Adrenal gland (tissue), 12 donors: Measurements from ENCODE around the gene UBE2J2. TPM values are rescaled to one million over a fixed set of nuclear protein-coding genes. Genes with fewer than 3 reads are reported as not detected.

ENCODE experiments used
- DNase-seq, 7 donors: peaks; one replicate each; pipeline ENCODE4 v3.0.0-alpha.2; 2019 to 2020
- H3K27ac ChIP-seq, 5 donors: fragments of 200-600 bp; sonication (generic) in 4 of 5; 1 replicate in 3 of 5; 2 replicates in 2 of 5; pipeline versions ENCODE4 v1.5.1 to v1.8.0; 2016 to 2020; ENCODE audit warnings: mild to moderate bottlenecking in 1 of 5
- H3K27me3 ChIP-seq: fragments of 200-600 bp; 2 replicates; pipeline ENCODE4 v1.8.0; 2021
- H3K36me3 ChIP-seq, 2 donors: fragments of 200-600 bp; replicated peaks in 1 of 2; 1 replicate in 1 of 2; 2 replicates in 1 of 2; pipeline versions ENCODE4 v1.5.1 to v1.8.0; 2018 to 2022
- H3K4me1 ChIP-seq, 2 donors: fragments of 200-600 bp; replicated peaks in 1 of 2; 1 replicate in 1 of 2; 2 replicates in 1 of 2; pipeline versions ENCODE4 v1.5.1 to v1.8.0; 2018 to 2021
- H3K4me3 ChIP-seq, 4 donors: fragments of 200-600 bp; sonication (generic) in 3 of 4; one replicate each; pipeline ENCODE4 v1.5.1; 2016 to 2018
- H3K9me3 ChIP-seq, 3 donors: fragments of 200-600 bp; sonication (generic) in 1 of 3; replicated peaks in 1 of 3; 1 replicate in 2 of 3; 2 replicates in 1 of 3; pipeline versions ENCODE4 v1.5.1 to v1.8.0; 2016 to 2021
- CTCF ChIP-seq, 6 experiments: fragments of 450-650 bp in 4 of 6; fragments of 200-600 bp in 2 of 6; sonication (generic) in 1 of 6; IDR thresholded peaks; 1 replicate in 5 of 6; 2 replicates in 1 of 6; pipeline versions ENCODE4 v1.5.1 to v1.8.0; 2016 to 2021; ENCODE audit warnings: antibody characterized with exemption in 6 of 6, mild to moderate bottlenecking in 2 of 6, moderate library complexity in 1 of 6
- POLR2A ChIP-seq, 2 donors: fragments of 450-650 bp; IDR thresholded peaks; one replicate each; pipeline ENCODE4 v1.6.1; 2017; ENCODE audit warnings: antibody characterized with exemption in 2 of 2, mild to moderate bottlenecking in 2 of 2, moderate library complexity in 1 of 2
- WGBS, 4 donors: extraction: QIAGEN DNeasy Blood & Tissue Kit in 2 of 4; methylation state at CpG; one replicate each; pipeline versions ENCODE4 v1.1.5 to v1.1.7; 2013 to 2017; 5-methylcytosine and 5-hydroxymethylcytosine counted together
- intact Hi-C, 2 donors: fragments of 100-400 bp; cut with DNase I; formaldehyde crosslinking; loops; one replicate each; pipeline versions ENCODE4 v1.14.1 to v1.15.0; 2022 to 2023
- polyA plus RNA-seq, 3 donors: library from polyadenylated mRNA; stranded (reverse); fragments of 200-250 nt in 2 of 3; fragments of 350-450 nt in 1 of 3; fragmentation: Illumina TruSeq in 1 of 3; extraction: RNeasy Lipid Tissue Mini Kit (QIAGEN cat#74804) in 1 of 3; gene quantifications; one replicate each; pipeline ENCODE4 v1.2.3, GENCODE V29; 2013 to 2014
- total RNA-seq, 9 donors: library from RNA; depleted of rRNA in 4 of 9; stranded (reverse); fragments of >200 nt in 4 of 9; fragments of 120-200 nt in 1 of 9; fragmentation: NEBNext Ultra II Directional in 1 of 9; extraction: Animal tissue kit (Norgen Biotek cat#: 25700) in 1 of 9; gene quantifications; one replicate each; pipeline versions ENCODE4 v1.1.0 to v1.2.4, GENCODE V29; 2013 to 2023
- donor health status: healthy with polysubstance abuse.
- donor health status: Bipolar disorder and iron deficiency.
- donor health status: DM: yes; HTN: yes; CAD: no.
- donor health status: DM: no; HTN: no; CAD: no.
- donor health status: DM: no; HTN: no; CAD: no.
- donor health status: DM: yes; HTN: yes; CAD: no.

Gene UBE2J2
- total and polyA plus RNA-seq, 12 donors: 30.1 to 74.4 (median 49.8) TPM

GRCh38 chr1:1236945-1237873 is 36.4 kb downstream of the UBE2J2 start:
- no peak for DNase-seq
- Histone ChIP-seq H3K27ac (no peak overlapping the region), H3K27me3 (peaks cover 7% of the 10 kb centered on the region), H3K9me3 (no peaks in the 10 kb centered on the region), H3K36me3 (no peaks in the 10 kb centered on the region), H3K4me1 (peaks cover 6 to 11% of the 10 kb centered on the region in 2 donors), H3K4me3 (no peak overlapping the region)
- no peak for TF ChIP-seq CTCF (IDR thresholded peaks at IDR 0.05)
- no peak for TF ChIP-seq POLR2A (IDR thresholded peaks at IDR 0.05)
- intact Hi-C loops: no loop called here
- WGBS, 4 donors: 23 to 61% (median 38%) methylated on average over 4 to 34 of the region's 34 CpGs

GRCh38 chr1:1236176-1236763 is 37.4 kb downstream of the UBE2J2 start:
- Histone ChIP-seq H3K9me3 (no peaks in the 10 kb centered on the region), H3K36me3 (no peaks in the 10 kb centered on the region), H3K27ac (no peak overlapping the region), H3K4me3 (no peak overlapping the region), H3K27me3 (peaks cover 7% of the 10 kb centered on the region), H3K4me1 (peaks cover 6 to 11% of the 10 kb centered on the region in 2 donors)
- 75 to 100% (median 78%) methylated on average over 1 to 22 of the region's 22 CpGs; no CpG with 5 or more reads in 1 of the 4 donors for WGBS, 4 donors
- TF ChIP-seq POLR2A (IDR thresholded peaks at IDR 0.05): no peak
- TF ChIP-seq CTCF (IDR thresholded peaks at IDR 0.05): no peak
- intact Hi-C loops: no loop called here
- DNase-seq: no peak

- H3K4me3 ChIP-seq: no peak overlapping the region
- H3K36me3 ChIP-seq: no peaks in the 10 kb centered on the region
- intact Hi-C loops: no loop called here
- no peak for DNase-seq
- TF ChIP-seq POLR2A (IDR thresholded peaks at IDR 0.05) (no peak), CTCF (IDR thresholded peaks at IDR 0.05) (no peak)
- H3K4me1 ChIP-seq: peaks cover 15 to 19% of the 10 kb centered on the region in 2 donors
- 87 to 92% (median 91%) methylated on average over 15 to 27 of the region's 27 CpGs for WGBS, 4 donors
- no peak overlapping the region for H3K27ac ChIP-seq
- H3K9me3 ChIP-seq: no peaks in the 10 kb centered on the region
- H3K27me3 ChIP-seq: peaks cover 7% of the 10 kb centered on the region
These were observed 38.5 kb downstream of the UBE2J2 start for GRCh38 chr1:1235016-1235744.
